ENCODE data around the gene RAMP3. TPM values are rescaled to one million over a fixed set of nuclear protein-coding genes. Genes with fewer than 3 reads are reported as not detected.
"Not testable (repeated sequence)": the region's sequence is repeated elsewhere in the genome, so short reads cannot be mapped to it uniquely, and the experiment has no call there.

Gene RAMP3
- total RNA-seq, 1 donor from 2014 or later: 4.7 TPM

DNA sequence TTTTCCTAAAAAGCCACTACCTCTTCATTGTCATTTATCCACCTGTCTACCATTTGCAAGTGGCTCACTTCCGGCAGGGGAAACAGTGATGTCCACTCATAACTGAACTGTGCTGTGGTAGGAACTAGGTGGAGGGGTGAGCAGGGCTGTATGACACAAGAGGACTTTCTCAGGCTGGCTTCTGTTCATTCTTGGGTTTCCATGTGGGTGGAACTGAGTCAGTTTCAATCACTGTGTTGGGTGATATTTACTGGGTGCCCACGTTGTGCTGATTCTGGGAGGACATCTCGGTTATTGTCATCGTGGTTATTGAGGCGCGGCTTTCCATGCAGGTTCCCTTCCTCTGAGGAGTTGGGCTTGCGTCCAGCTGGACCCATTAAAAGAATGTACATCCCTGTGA is 38.8 kb downstream of the RAMP3 start:
- no peak for DNase-seq

DNA sequence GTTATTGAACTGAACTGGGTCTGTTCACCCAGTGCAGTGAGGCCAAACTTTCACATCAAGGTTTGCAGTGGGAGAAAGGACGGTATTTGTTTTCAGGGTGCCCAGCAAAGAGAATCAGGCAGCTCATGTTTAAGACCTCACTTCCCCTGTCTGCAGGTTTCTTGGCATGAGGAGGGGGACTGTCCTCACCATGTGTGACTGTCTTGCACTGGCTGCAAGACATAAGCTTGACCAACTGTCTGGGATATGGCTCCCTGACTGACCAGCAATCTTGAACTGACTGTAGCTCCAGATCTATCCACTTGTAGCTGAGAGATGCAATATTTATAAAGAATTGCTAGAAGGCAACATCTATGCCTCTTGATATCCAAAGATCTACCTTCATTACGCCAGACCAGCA is 39.9 kb downstream of the RAMP3 start:
- DNase-seq: no peak

- DNase-seq: no peak
Observed at GRCh38 chr7:45198986-45199385, 41.4 kb downstream of the RAMP3 start.

GRCh38 chr7:45199506-45199905 is 41.9 kb downstream of the RAMP3 start:
- DNase-seq: no peak

DNA sequence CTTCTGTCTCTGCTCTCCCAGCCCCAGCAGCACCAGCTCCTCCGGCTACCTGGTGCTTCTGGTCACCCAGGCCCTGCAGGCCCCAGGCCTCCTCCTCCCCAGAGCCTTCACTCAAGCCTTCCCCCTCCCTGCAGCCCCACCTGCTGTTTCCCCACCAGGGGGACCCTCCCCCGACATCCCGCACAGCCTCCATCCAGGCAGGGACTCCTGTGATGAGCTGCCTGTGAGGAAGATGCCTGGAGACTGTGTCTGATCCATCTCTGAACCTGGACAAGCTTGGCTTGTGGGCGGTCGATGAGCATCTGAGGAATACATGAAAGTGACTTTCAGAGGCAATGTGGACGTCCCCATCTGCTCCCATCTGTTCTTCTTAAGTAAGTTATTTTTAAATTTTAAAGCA is 45.0 kb downstream of the RAMP3 start:
- peak; percentile 63 for DNase-seq

DNA sequence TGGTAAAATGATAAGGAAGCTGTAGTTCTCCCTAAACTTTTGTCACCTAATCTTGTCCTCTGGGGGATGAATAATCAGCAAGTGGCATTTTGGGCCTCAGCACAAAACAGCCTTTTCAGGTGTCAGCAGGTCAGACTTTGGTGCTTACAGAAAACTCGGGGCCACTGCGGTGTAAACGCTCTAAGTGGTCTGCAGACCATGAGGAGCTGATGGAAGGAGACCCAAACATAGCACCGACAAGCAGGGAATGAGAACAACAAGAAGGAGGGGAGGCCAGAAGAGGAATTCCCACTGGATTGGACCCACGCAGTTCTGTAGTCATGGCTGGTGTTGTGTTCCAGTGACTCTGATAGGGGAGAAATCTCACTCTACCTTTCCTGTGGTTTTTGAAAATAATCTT is 45.4 kb downstream of the RAMP3 start:
- DNase-seq: no peak

DNA sequence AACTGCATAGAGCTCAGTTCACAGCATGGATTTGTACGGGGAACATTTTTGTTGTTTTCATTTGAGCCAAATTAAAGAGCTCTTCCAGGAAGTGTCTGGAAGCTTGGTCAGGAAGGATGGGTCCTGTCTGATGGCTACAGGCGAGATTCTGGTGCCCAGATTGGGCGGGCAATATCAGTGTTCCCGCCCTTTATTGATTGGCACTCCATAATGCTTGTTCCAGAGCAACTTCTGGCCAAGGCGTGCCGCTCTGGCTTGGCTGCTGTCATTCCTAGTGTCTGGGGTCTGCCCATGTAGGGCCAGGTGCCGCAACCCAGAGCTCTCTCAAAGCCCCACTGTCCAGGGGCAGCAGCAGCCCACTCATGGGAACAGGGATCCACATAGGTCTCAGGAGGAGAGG is 45.9 kb downstream of the RAMP3 start:
- no peak for DNase-seq

DNA sequence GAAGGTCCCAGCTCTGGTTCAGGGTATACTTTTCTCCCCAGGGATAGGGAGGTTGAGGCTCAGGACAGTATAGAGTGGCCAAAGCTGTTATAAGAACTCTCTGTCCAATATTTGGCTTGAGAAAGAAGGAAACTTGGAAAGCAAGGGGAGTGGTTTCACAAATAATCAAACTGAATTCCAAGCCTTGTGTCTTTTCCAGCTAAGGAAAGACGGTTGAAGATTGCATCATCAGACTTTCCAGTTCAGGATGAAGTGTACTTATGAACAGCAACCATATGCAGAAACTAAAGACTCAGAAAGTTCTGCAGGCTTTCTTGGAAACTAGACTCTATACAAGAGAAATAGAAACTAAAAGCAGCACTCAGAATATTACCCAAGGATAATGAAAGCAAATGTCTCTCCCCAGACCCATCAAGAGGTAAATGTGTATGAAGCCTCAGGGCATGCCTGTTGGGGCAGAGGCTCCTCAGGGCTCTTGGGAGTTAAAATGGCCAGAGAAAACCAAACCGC is 46.4 kb downstream of the RAMP3 start:
- DNase-seq: no peak

DNA sequence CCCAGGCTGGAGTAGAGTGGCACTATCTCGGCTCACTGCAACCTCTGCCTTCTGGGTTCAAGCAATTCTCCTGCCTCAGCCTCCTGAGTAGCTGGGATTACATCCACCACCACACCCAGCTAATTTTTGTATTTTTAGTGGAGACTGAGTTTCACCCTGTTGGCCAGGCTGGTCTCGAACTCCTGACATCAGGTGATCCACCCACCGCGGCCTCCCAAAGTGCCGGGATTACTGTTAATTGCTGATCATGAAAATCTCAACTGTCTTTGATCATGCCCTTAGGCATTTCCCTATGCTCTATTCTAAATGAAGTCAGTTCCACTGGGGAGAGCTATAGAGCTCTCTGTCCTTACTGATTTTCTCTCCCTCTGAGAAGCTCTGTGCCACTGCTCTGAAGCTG is 48.7 kb downstream of the RAMP3 start:
- not testable (repeated sequence) for DNase-seq

- not testable (repeated sequence) for DNase-seq
Observed at GRCh38 chr7:45209909-45210308, 52.3 kb downstream of the RAMP3 start.

- DNase-seq: no peak
Observed at GRCh38 chr7:45211066-45211465, 53.5 kb downstream of the RAMP3 start.

DNA sequence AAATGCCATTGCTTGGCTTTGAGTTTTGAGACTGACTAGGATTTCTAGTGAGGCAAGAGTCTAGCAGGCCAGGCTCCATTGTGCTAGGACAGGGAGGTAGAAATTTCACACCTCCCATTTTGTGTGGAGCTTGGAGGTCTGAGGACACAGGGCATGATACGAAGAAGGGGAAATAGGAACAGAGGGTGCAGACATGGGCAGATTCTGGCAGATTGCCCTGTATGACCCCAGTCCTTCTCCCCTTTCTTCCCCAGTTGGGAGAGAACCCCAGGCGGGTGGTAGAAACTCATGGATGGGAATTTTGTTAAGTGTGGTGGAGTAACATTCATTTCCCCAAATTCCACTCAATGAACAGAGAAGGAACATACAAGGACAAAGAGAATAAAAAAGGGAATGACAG is 54.4 kb downstream of the RAMP3 start:
- DNase-seq: no peak

DNA sequence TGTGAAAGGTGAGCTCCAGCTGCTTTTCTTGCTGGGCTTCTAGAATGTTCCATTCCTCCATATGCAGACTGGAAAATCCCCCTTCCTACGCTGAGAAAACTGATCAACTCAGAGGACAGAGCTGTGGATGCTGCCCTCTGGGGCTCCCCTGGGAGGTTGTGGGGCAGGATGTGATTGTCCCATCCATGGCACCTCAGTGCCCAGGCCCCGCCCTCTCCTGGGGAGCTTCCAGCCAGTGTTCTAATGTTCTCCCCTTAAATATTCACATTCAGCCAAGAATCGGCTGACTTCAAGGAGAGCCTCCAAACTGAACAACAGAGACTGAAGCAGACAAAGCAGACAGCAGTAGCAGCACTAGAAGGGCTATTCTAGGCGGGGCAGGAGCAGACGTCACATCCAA is 55.0 kb downstream of the RAMP3 start:
- no peak for DNase-seq

- DNase-seq: peak; percentile 39
Observed at GRCh38 chr7:45215601-45216062, 58.0 kb downstream of the RAMP3 start.

DNA sequence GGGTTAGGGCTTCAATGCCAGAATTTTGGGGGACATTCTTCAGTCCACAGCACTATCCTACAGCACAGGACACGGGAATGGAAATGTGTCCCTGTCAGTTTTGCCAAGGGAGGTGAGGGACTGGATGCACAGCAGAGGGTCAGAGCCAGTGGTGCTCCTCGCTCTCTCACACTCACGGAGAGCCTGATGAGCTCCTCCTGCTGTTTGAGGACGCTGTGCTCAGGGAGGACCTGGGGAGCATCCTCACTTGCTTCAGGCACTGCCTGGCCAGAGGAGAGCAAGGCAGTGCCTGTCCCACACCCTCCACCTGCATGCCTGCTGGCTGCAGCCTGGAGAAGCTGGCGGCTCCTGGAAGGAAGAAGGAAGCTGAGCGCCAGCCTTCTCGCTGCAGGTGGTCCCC is 58.6 kb downstream of the RAMP3 start:
- no peak for DNase-seq

DNA sequence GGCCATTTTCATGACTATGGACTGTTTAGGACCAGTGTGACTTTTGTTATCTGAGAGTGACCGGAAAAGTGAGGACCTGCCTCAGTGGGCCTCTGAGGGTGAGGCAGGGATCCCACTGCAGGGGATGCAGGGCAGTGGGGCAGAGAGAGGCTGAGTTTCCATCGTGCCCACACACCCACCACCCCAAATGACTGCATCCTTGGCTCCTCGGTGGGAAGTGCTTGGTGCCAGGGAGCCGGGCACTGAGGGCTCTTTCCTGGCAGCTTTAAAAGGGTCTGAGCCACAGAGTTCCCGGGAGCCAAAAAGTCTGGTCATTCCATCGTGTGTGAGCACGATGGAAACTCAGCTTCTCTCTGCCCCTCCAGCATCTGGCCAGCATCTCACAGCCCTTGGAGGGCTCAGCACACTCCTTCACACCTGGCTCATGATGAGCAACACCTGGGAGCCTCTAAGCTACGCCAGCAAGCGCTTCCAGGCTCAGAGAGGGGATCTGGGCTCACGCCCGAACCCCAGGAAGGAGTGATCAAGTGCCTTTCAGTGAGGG is 59.1 kb downstream of the RAMP3 start:
- DNase-seq: no peak

DNA sequence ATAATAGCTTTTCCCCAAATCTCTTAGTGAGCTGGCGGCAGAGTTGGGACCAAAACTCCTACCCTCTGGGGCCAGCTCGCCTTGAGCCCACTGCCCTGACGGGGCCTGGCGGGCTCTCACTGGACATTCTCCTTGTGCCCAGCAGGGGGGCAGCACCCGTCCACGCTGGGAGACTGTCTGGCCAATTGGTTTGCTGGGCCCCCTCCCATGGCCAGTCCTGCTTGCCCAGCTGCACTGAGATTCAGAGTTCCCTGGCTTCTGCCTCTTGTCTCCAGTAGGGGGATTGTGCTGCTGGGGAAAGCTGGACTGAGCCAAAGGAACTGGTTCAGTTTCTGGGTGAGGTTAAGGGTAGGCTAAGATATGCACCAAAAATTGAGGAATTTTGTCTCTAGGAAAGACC is 59.8 kb downstream of the RAMP3 start:
- no peak for DNase-seq

DNA sequence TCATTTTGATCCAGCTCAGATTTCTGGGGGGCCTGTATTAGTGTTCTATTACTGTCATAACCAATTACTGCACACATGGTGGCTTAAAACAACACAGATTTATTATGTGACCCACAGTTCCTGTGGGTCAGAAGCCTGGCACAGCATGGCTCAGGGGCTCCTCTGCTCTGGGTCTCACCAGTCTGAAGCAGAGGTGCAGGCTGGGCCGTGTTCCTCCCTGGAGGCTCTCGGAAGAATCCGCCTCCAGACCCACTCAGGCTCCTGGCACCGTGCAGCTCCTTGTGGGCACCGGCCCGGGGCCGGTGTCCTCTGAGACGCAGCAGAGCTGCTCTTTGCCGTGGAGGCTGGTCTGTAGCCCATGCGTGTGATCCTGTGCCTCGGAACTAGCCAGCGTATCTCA is 61.5 kb downstream of the RAMP3 start:
- DNase-seq: no peak

DNA sequence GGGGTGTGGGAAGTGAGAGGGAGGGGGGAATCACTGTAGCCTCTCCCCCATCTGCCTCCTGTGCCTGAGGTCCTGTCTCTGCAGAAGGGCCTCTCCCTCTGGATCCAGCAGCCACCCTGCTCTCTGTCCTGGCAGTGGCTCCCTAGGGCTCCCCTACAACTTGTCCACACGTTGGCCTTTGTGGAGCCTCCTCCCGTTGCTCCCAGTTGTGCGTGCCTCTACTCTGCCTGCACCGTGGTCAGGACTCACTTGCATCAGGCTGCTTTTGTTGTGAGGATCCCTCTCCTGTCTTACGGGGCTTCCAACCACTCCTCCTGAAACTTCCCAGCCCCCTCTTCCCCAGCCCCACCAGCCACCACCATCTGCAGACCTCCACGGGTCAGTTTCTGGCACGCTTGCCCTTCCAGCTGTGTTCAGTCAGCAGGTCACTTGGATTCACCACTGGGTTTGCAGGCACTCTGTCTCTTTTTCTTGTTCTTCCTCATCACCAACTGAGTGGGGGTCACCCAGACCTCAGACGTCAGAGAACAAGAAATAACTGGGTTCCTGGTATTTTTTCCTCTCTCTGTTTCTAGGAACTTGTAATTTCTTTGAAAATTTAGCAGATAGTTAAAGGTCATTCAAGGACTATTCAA is 62.3 kb downstream of the RAMP3 start:
- no peak for DNase-seq

GRCh38 chr7:45220846-45221618 is 63.4 kb downstream of the RAMP3 start:
- DNase-seq: no peak

DNA sequence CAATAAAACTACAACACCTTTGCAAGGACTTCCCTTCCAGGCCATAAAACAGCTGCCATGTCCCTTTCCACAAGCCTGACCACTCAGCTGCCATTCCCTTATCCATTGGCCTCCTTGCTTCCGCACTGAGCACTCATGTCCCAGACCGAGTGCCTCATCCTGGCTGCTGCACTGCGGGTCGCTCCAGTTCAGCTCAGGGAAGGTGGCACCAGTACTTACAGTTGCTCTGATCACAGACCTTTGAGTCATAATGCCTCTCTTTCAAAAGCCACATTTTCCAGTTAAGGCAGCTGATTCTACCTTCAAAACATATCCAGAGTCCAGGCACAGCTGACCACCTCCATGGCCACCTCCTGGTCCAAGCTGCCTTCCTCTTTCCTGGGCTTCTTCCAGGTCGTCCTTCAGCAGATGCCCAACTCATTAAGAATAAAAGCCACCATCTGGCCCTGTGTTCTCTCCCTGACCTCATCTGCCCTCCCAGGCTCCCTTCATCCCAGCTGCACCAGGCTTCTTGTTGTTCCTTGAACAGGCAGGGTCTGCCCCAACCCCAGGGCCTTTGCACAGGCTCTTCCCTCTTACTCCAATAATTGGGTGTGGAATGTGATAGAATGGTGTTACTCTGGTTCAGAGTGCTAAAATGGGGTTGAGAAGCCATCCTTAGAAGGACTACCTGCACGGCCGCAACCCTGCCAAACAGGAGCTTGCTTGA is 64.5 kb downstream of the RAMP3 start:
- DNase-seq: no peak

DNA sequence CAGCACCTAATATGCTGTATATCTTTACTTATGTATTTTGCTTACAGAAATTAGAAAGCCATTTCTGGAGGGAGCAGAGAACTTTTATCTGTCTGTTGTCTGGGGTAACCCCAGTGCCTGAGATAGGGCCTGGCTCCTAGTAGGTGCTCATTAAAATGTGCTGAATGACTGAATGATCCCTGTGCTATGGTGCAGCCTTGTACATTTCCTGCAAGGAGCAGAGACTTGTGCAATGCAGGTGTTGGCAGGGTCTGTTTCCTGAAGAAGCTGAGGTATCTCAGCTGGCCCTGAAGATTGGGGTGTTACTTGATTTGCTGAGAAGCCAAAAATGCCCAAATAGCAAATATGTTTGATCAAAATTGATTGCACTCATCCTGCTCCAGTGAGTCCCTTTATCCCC is 65.5 kb downstream of the RAMP3 start:
- no peak for DNase-seq
